BLaER1 (cell line): ENCODE data around the gene SENP3.
A peak's percentile ranks its signal among the peaks of the same experiment; 100 is the strongest.

Experiments
- H3K27ac ChIP-seq: shearing (Covaris generic); formaldehyde crosslinking; 2 replicates; pipeline ENCODE4 v1.8.1; 2022
- H3K27me3 ChIP-seq: shearing (Covaris generic); formaldehyde crosslinking; 2 replicates; pipeline ENCODE4 v1.8.1; 2022
- H3K36me3 ChIP-seq: shearing (Covaris generic); formaldehyde crosslinking; 2 replicates; pipeline ENCODE4 v1.8.1; 2022
- H3K4me1 ChIP-seq: shearing (Covaris generic); formaldehyde crosslinking; 2 replicates; pipeline ENCODE4 v1.8.1; 2022
- H3K4me2 ChIP-seq: shearing (Covaris generic); formaldehyde crosslinking; 2 replicates; pipeline ENCODE4 v1.8.1; 2022
- H3K4me3 ChIP-seq: shearing (Covaris generic); formaldehyde crosslinking; 2 replicates; pipeline ENCODE4 v1.8.1; 2022
- H3K9ac ChIP-seq: shearing (Covaris generic); formaldehyde crosslinking; 2 replicates; pipeline ENCODE4 v1.8.1; 2022
- H3K9me3 ChIP-seq: shearing (Covaris generic); formaldehyde crosslinking; 2 replicates; pipeline ENCODE4 v1.8.1; 2022
- H4K20me1 ChIP-seq: shearing (Covaris generic); formaldehyde crosslinking; 2 replicates; pipeline ENCODE4 v1.8.1; 2022
- Cebpa-rat ChIP-seq: shearing (Covaris generic); IDR thresholded peaks from 2 replicates; pipeline ENCODE4 v1.8.1; 2022

SENP3 gene

GRCh38 chr17:7575959-7576358 lies 14.2 kb downstream of the SENP3 start:
- Histone ChIP-seq H3K9me3 (no peaks in the 10 kb centered on the region), H3K27me3 (no peaks in the 10 kb centered on the region), H3K4me2 (peak overlapping the region; percentile 98), H3K4me3 (0 out of 2 replicates have a peak overlapping the region, but pooled peaks have one; percentile 100), H3K9ac (peak overlapping the region; percentile 100), H3K36me3 (peaks cover 73% of the 10 kb centered on the region), H4K20me1 (peaks cover 77% of the 10 kb centered on the region), H3K27ac (no peak overlapping the region; the same call in 1 of the 2 replicates), H3K4me1 (peaks cover 77% of the 10 kb centered on the region)
- TF ChIP-seq Cebpa-rat: no peak

- peaks cover 77% of the 10 kb centered on the region for H4K20me1 ChIP-seq
- peaks cover 68% of the 10 kb centered on the region for H3K36me3 ChIP-seq
- H3K27me3 ChIP-seq: no peaks in the 10 kb centered on the region
- no peaks in the 10 kb centered on the region for H3K9me3 ChIP-seq
- no peak overlapping the region for H3K4me3 ChIP-seq
- H3K4me2 ChIP-seq: peak overlapping the region; percentile 98
- no peak overlapping the region for H3K27ac ChIP-seq
- no peak for TF ChIP-seq Cebpa-rat
- peak overlapping the region; percentile 13; the same call in 1 of the 2 replicates for H3K9ac ChIP-seq
- H3K4me1 ChIP-seq: peaks cover 78% of the 10 kb centered on the region
Measured at GRCh38 chr17:7576432-7576937, 14.8 kb downstream of the SENP3 start.

GRCh38 chr17:7577327-7578199 lies 15.8 kb downstream of the SENP3 start:
- H4K20me1 ChIP-seq: peaks cover 77% of the 10 kb centered on the region

GRCh38 chr17:7579001-7579833 lies 17.5 kb downstream of the SENP3 start, which contains the start of gene CD68:
Gene CD68, plus strand, starts transcription at chr17:7579638. Its CDS starts 40 bp downstream, at chr17:7579678.
- H3K4me3 ChIP-seq: no peak within 1 kb of the TSS
- no peaks in the 10 kb centered on the region for H3K9me3 ChIP-seq
- no peaks in the 10 kb centered on the region for H3K27me3 ChIP-seq
- H3K36me3 ChIP-seq: peaks cover 63% of the 10 kb centered on the region
- H4K20me1 ChIP-seq: peaks cover 63% of the 10 kb centered on the region
- H3K4me2 ChIP-seq: peak within 1 kb of the TSS; percentile 98
- peak; percentile 76 for TF ChIP-seq Cebpa-rat
- H3K9ac ChIP-seq: peak within 1 kb of the TSS; percentile 95
- peak within 1 kb of the TSS; percentile 96 for H3K27ac ChIP-seq
- peaks cover 93% of the 10 kb centered on the region for H3K4me1 ChIP-seq

More at GRCh38 chr17:7577327-7578199, 15.8 kb downstream of the SENP3 start:
- Histone ChIP-seq H3K4me3 (no peak overlapping the region), H3K9ac (peak overlapping the region; percentile 13; the same call in 1 of the 2 replicates), H3K36me3 (peaks cover 68% of the 10 kb centered on the region), H3K4me2 (peak overlapping the region; percentile 98), H3K27me3 (no peaks in the 10 kb centered on the region), H3K9me3 (no peaks in the 10 kb centered on the region), H3K4me1 (peaks cover 87% of the 10 kb centered on the region), H3K27ac (no peak overlapping the region)
- no peak for TF ChIP-seq Cebpa-rat

- peak overlapping the region; percentile 96 for H3K27ac ChIP-seq
- H3K4me3 ChIP-seq: no peak overlapping the region
- H3K36me3 ChIP-seq: peaks cover 55% of the 10 kb centered on the region
- H3K4me1 ChIP-seq: peaks cover 93% of the 10 kb centered on the region
- peaks cover 55% of the 10 kb centered on the region for H4K20me1 ChIP-seq
- peak overlapping the region; percentile 95 for H3K9ac ChIP-seq
- H3K27me3 ChIP-seq: no peaks in the 10 kb centered on the region
- H3K9me3 ChIP-seq: no peaks in the 10 kb centered on the region
- H3K4me2 ChIP-seq: peak overlapping the region; percentile 98
- TF ChIP-seq Cebpa-rat: no peak
Measured at GRCh38 chr17:7579834-7580603, 18.3 kb downstream of the SENP3 start.

GRCh38 chr17:7580604-7581575 lies 19.2 kb downstream of the SENP3 start:
- no peak overlapping the region; the same call in 1 of the 2 replicates for H3K4me3 ChIP-seq

GRCh38 chr17:7582396-7583252 lies 20.9 kb downstream of the SENP3 start:
- H3K27me3 ChIP-seq: no peaks in the 10 kb centered on the region
- TF ChIP-seq Cebpa-rat: no peak
- H3K27ac ChIP-seq: peak overlapping the region; percentile 96
- H4K20me1 ChIP-seq: peaks cover 29% of the 10 kb centered on the region
- H3K9me3 ChIP-seq: no peaks in the 10 kb centered on the region
- H3K4me2 ChIP-seq: peak overlapping the region; percentile 98
- H3K9ac ChIP-seq: peak overlapping the region; percentile 95
- peaks cover 49% of the 10 kb centered on the region for H3K36me3 ChIP-seq
- H3K4me1 ChIP-seq: peaks cover 82% of the 10 kb centered on the region
- H3K4me3 ChIP-seq: peak overlapping the region; percentile 70

More at GRCh38 chr17:7580604-7581575, 19.2 kb downstream of the SENP3 start:
- H3K4me1 ChIP-seq: peaks cover 89% of the 10 kb centered on the region
- H3K9me3 ChIP-seq: no peaks in the 10 kb centered on the region
- peaks cover 51% of the 10 kb centered on the region for H3K36me3 ChIP-seq
- peak overlapping the region; percentile 98 for H3K4me2 ChIP-seq
- peak overlapping the region; percentile 96 for H3K27ac ChIP-seq
- H3K27me3 ChIP-seq: no peaks in the 10 kb centered on the region
- no peak for TF ChIP-seq Cebpa-rat
- H4K20me1 ChIP-seq: peaks cover 46% of the 10 kb centered on the region
- peak overlapping the region; percentile 95 for H3K9ac ChIP-seq
